IMR-90 (cell line): ENCODE results near the gene SMG5.

ENCODE experiments used
- CEBPB ChIP-seq: IDR thresholded peaks from 2 replicates; pipeline ENCODE4 v1.6.1; 2012; ENCODE audit warnings: low read depth, low read length, improper control_type of control experiment
- CTCF ChIP-seq: conservative IDR thresholded peaks from 2 replicates; pipeline ENCODE4 v1.5.1; 2012; ENCODE audit warnings: mild to moderate bottlenecking, low read depth, low read length, improper control_type of control experiment
- MXI1 ChIP-seq: IDR thresholded peaks from 2 replicates; pipeline ENCODE4 v1.6.1; 2012; ENCODE audit warnings: low read depth, mild to moderate bottlenecking, low read length, moderate library complexity, borderline replicate concordance
- NFE2L2 ChIP-seq: fragments of 150-350 bp; IDR thresholded peaks from 2 replicates; pipeline ENCODE4 v1.6.1; 2016; ENCODE audit warnings: low read depth, mild to moderate bottlenecking, low read length
- POLR2A ChIP-seq: IDR thresholded peaks from 2 replicates; pipeline ENCODE4 v1.6.1; 2012; ENCODE audit warnings: mild to moderate bottlenecking, low read depth, low read length
- RAD21 ChIP-seq: IDR thresholded peaks from 2 replicates; pipeline ENCODE4 v1.6.1; 2012; ENCODE audit warnings: low read length, improper control_type of control experiment
- USF2 ChIP-seq: fragments of 150-350 bp; IDR thresholded peaks from 2 replicates; pipeline ENCODE4 v1.6.1; 2017; ENCODE audit warnings: mild to moderate bottlenecking, antibody characterized with exemption, low read length, low read depth

- TF ChIP-seq USF2 (no peak), CTCF (no peak), POLR2A (no peak), RAD21 (no peak), NFE2L2 (no peak), MXI1 (no peak), CEBPB (no peak)
Observed at GRCh38 chr1:156212130-156212529, 70.5 kb downstream of the SMG5 start.
